Astrocyte of the cerebellum (primary cell): ENCODE measurements around the gene JAZF1.

Source experiments
- DNase-seq: peaks from one replicate; pipeline ENCODE4 v3.0.0-alpha.2; 2011; ENCODE audit warnings: low read depth
- H3K4me3 ChIP-seq: 2 replicates; pipeline ENCODE4 v1.5.1; 2011; ENCODE audit warnings: mild to moderate bottlenecking, low read depth, low read length, moderate library complexity
- CTCF ChIP-seq: IDR thresholded peaks from 2 replicates; pipeline ENCODE4 v1.5.1; 2012; ENCODE audit warnings: low read length, low read depth, moderate library complexity, mild to moderate bottlenecking; ENCODE audit errors: missing control alignments
- in situ Hi-C: cut with HindIII; loops from 2 replicates; pipeline ENCODE4 v1.10.0; 2017; ENCODE audit warnings: low sequenced_read_pairs

JAZF1 gene

GRCh38 chr7:28156401-28156800 lies 24.2 kb downstream of the JAZF1 start:
- no peak for TF ChIP-seq CTCF
- H3K4me3 ChIP-seq, result no peak overlapping the region
- in situ Hi-C loops, result no loop called here
- no peak for DNase-seq

- no peak overlapping the region for H3K4me3 ChIP-seq
- TF ChIP-seq CTCF, result no peak
- peak; percentile 29 for DNase-seq
- in situ Hi-C loops, result no loop called here
Measured at GRCh38 chr7:28155964-28156363, 24.6 kb downstream of the JAZF1 start.

GRCh38 chr7:28155019-28155660 lies 25.5 kb downstream of the JAZF1 start:
- no peak for TF ChIP-seq CTCF
- no peak overlapping the region for H3K4me3 ChIP-seq
- in situ Hi-C loops, result no loop called here
- DNase-seq, result no peak

GRCh38 chr7:28152594-28152993 lies 28.0 kb downstream of the JAZF1 start:
- DNase-seq, result no peak
- H3K4me3 ChIP-seq, result no peak overlapping the region
- in situ Hi-C loops, result no loop called here
- no peak for TF ChIP-seq CTCF

- in situ Hi-C loops, result no loop called here
- H3K4me3 ChIP-seq, result no peak overlapping the region
- no peak for TF ChIP-seq CTCF
- DNase-seq, result no peak
Measured at GRCh38 chr7:28151965-28152364, 28.6 kb downstream of the JAZF1 start.

GRCh38 chr7:28149291-28150101 lies 31.1 kb downstream of the JAZF1 start:
- no peak for DNase-seq
- TF ChIP-seq CTCF, result no peak
- H3K4me3 ChIP-seq, result no peak overlapping the region

More at GRCh38 chr7:28149291-28150101, 31.1 kb downstream of the JAZF1 start:
- in situ Hi-C loops, result no loop called here
